ENCODE data around the gene PTPRCAP.
A peak's percentile ranks its signal among the peaks of the same experiment; 100 is the strongest.

The PTPRCAP gene

DNA sequence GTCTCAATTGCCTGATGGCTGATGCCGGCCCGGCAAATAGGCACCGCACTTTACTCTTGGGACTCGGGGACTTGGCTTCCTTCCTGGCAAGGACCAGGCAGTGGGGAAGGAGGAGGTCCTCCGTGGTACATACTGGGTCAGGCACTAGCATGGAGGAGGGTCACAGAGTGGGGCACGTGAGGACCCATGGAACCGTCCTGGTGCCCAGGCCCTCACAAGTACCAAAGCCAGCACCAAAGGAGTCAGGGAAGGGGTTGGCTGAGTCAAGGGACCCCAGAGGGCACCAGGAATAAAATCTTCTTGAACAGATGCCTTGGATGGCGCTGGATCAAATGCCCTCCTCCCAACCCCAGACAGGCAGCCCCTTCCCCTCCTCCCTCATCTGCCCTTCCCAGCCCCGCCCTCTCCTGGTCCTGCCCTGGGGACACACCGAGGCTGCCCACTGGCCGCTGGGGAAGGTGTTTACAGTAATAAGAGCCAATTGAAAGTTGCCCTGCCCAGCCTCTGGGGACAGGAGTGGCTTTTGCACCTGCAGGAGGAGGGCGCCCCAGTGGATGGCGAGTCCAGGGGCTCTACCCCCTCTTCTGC, 27.6 kb downstream of the PTPRCAP start:
- no peak overlapping the region for H3K4me3 ChIP-seq (ENCODE audit: low read length)
- TF ChIP-seq CTCF (IDR thresholded peaks at IDR 0.05; ENCODE audit: insufficient read depth, low read depth, low read length, missing control alignments) = no peak
- no peak for DNase-seq (ENCODE audit: low read depth)

GRCh38 chr11:67409261-67409666, 28.2 kb downstream of the PTPRCAP start:
- no peak for DNase-seq (ENCODE audit: low read depth)
- no peak for TF ChIP-seq CTCF (IDR thresholded peaks at IDR 0.05; ENCODE audit: insufficient read depth, low read depth, low read length, missing control alignments)
- no peak overlapping the region for H3K4me3 ChIP-seq (ENCODE audit: low read length)

DNA sequence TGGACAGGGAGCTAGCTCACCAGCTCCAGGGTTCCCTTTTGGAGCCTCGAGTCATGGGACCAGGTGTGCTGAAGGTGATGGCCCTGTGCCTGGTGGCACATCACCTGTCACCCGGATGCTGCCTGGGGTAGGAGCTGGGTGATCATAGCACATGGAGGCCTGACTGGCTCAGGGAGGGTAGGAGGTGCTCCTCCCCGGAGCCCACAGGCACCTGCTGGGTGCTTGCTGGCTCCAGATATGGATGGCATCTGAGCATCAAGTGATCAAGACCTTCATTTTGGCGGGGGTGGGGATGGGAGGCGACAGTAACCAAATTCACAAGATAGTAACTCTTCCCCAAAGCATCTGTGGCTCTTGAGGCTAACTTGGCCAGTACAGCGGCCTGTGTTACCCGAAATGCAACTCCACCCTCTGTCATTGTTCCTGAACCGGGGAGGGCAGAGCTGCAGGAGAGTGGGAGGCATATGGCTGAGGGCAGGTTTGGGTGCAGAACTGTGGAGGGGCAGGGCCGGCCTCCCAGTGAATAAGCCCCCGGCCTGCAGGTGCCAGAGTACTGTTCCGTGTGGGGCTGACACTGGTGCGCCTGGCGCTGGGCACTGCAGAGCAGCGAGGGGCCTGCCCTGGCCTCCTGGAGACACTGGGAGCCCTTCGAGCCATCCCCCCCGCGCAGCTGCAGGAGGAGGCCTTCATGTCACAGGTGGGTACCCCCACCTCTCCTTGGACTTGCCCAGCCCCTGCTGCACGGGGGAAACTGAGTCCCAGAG, 28.9 kb downstream of the PTPRCAP start:
- DNase-seq (ENCODE audit: low read depth) = no peak
- no peak for TF ChIP-seq CTCF (IDR thresholded peaks at IDR 0.05; ENCODE audit: insufficient read depth, low read depth, low read length, missing control alignments)
- no peak overlapping the region for H3K4me3 ChIP-seq (ENCODE audit: low read length)

GRCh38 chr11:67407688-67408163, 29.8 kb downstream of the PTPRCAP start:
- no peak for DNase-seq (ENCODE audit: low read depth)
- no peak overlapping the region for H3K4me3 ChIP-seq (ENCODE audit: low read length)
- no peak for TF ChIP-seq CTCF (IDR thresholded peaks at IDR 0.05; ENCODE audit: insufficient read depth, low read depth, low read length, missing control alignments)

- DNase-seq (ENCODE audit: low read depth) = no peak
- peak; percentile 17 for TF ChIP-seq CTCF (IDR thresholded peaks at IDR 0.05; ENCODE audit: insufficient read depth, low read depth, low read length, missing control alignments)
- H3K4me3 ChIP-seq (ENCODE audit: low read length) = no peak overlapping the region
Measured at GRCh38 chr11:67406969-67407687, 30.4 kb downstream of the PTPRCAP start.

- H3K4me3 ChIP-seq (ENCODE audit: low read length) = no peak overlapping the region
- TF ChIP-seq CTCF (IDR thresholded peaks at IDR 0.05; ENCODE audit: insufficient read depth, low read depth, low read length, missing control alignments) = no peak
- DNase-seq (ENCODE audit: low read depth) = no peak
Measured at GRCh38 chr11:67406420-67406968, 31.0 kb downstream of the PTPRCAP start.
